Colonic mucosa (tissue), 4 donors: ENCODE results near the gene NR1D2. TPM values are rescaled to one million over a fixed set of nuclear protein-coding genes. Genes with fewer than 3 reads are reported as not detected.
"Not testable (repeated sequence)": the region's sequence is repeated elsewhere in the genome, so short reads cannot be mapped to it uniquely, and the experiment has no call there.

Experiments
- DNase-seq: peaks from one replicate; pipeline ENCODE4 v3.0.0-alpha.2; 2020
- H3K27ac ChIP-seq: fragments of 200-600 bp; one replicate; pipeline ENCODE4 v1.8.0; 2021
- H3K27me3 ChIP-seq: fragments of 200-600 bp; one replicate; pipeline ENCODE4 v1.8.0; 2021
- H3K36me3 ChIP-seq: fragments of 200-600 bp; one replicate; pipeline ENCODE4 v1.8.0; 2021
- H3K4me1 ChIP-seq: fragments of 200-600 bp; one replicate; pipeline ENCODE4 v1.8.0; 2021; ENCODE audit warnings: mild to moderate bottlenecking
- H3K4me3 ChIP-seq: fragments of 200-600 bp; one replicate; pipeline ENCODE4 v1.8.0; 2021
- H3K9ac ChIP-seq, 2 donors: one replicate each; pipeline ENCODE4 v1.7.0; 2013; ENCODE audit warnings: control low read depth in 2 of 2, low read depth in 2 of 2, low read length in 2 of 2
- H3K9me3 ChIP-seq: fragments of 200-600 bp; one replicate; pipeline ENCODE4 v1.8.0; 2021
- intact Hi-C: fragments of 100-400 bp; cut with DNase I; formaldehyde crosslinking; loops from one replicate; pipeline ENCODE4 v1.14.1; 2022
- total RNA-seq, 2 donors: library from RNA; stranded (reverse); fragmentation: NEBNext Ultra II Directional in 1 of 2; extraction: Animal tissue kit (Norgen Biotek cat#: 25700) in 1 of 2; gene quantifications; one replicate each; pipeline ENCODE4 v1.2.1, GENCODE V29; 2021
- TF ChIP-seq, protein P1 (sequence below): fragments of 200-600 bp; IDR thresholded peaks from one replicate; pipeline ENCODE4 v1.8.0; 2022; ENCODE audit warnings: antibody characterized with exemption, mild to moderate bottlenecking
- donor health status: healthy.
- donor health status: DM: no; HTN: no; CAD: no.
- donor health status: DM: no; HTN: no; CAD: no.

NR1D2 gene
- total RNA-seq, 2 donors from 2014 or later, result 9.8 to 41.9 TPM

DNA sequence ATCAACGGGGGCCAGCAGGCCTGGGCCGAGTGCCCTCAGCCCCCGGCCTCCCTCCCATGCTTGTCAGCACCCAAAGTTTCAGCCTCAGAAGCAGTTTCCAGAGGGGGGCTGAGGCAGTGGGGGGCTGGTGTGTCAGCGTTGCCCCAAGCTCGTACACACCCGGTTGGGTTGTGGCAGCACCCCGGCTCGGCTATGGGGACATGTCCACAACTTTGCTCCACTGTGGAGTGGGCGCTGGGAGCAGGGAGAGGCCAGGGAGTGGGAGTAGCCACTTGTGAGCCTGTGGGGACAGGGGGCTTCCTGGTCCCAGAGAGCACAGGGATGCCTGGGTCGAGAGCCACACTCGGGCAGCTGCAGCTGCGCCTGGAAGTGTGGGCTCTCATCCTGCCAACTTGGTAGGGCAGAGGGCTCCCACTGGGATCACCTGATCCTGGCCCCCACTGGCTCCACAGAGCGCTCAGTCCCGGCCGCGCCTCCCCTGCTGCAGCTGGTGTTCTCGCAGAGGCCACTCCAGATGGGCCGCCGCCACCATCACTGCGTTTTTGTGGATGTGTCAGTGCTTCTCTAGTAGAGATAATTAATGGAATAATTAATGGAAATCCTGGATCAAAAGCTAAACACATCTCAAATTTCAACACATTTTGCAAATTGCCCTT lies 75.1 kb downstream of the NR1D2 start:
- TF ChIP-seq, protein P1, sequence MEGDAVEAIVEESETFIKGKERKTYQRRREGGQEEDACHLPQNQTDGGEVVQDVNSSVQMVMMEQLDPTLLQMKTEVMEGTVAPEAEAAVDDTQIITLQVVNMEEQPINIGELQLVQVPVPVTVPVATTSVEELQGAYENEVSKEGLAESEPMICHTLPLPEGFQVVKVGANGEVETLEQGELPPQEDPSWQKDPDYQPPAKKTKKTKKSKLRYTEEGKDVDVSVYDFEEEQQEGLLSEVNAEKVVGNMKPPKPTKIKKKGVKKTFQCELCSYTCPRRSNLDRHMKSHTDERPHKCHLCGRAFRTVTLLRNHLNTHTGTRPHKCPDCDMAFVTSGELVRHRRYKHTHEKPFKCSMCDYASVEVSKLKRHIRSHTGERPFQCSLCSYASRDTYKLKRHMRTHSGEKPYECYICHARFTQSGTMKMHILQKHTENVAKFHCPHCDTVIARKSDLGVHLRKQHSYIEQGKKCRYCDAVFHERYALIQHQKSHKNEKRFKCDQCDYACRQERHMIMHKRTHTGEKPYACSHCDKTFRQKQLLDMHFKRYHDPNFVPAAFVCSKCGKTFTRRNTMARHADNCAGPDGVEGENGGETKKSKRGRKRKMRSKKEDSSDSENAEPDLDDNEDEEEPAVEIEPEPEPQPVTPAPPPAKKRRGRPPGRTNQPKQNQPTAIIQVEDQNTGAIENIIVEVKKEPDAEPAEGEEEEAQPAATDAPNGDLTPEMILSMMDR, result no peak
- Histone ChIP-seq H3K27ac (no peak overlapping the region), H3K36me3 (no peaks in the 10 kb centered on the region), H3K9ac (no peak overlapping the region), H3K9me3 (no peaks in the 10 kb centered on the region), H3K4me3 (no peak overlapping the region), H3K4me1 (no peaks in the 10 kb centered on the region), H3K27me3 (no peaks in the 10 kb centered on the region)
- no peak for DNase-seq
- intact Hi-C loops, result no loop called here

DNA sequence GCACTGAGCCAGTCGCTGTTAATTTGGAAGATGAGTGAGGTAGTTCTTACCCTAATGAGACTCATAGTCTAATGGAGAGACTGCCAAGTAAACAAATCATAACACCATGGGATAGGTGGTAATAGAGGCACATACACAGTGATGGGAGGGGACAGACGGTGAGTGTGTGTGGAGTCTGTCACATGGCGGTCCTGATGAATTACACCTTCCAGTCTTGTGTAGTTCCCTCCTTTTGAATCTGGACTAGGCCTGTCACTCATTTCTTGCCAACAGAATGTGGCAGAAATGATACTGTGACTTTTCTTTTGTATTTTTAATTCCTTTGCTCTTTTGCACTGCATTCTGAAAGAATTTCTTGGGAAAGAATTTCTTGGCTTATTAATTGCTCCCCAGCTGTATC lies 78.1 kb downstream of the NR1D2 start:
- intact Hi-C loops, result no loop called here
- Histone ChIP-seq H3K4me1 (no peaks in the 10 kb centered on the region), H3K9me3 (no peaks in the 10 kb centered on the region), H3K4me3 (no peak overlapping the region), H3K9ac (no peak overlapping the region), H3K27ac (no peak overlapping the region), H3K27me3 (no peaks in the 10 kb centered on the region), H3K36me3 (no peaks in the 10 kb centered on the region)
- TF ChIP-seq, protein P1, result no peak
- no peak for DNase-seq

DNA sequence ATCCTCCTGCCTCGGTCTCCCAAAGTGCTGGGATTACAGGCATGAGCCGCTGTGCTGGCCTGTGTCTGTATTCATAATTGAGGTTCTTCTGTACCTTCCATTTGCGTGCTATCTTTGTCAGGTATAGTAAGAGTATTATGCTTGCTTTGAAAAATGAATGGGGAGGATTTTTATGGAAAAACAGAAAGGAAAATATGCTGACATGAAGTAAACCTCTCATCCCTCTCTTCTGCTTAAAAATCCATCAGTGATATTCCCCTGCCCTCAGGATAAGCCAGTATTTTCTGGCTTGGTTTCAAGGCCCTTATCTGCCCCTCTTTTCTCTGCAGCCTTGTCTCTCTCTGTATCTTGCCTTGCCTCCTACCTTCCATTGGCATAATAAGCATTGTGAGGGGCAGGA lies 80.7 kb downstream of the NR1D2 start:
- no peaks in the 10 kb centered on the region for H3K9me3 ChIP-seq
- H3K27ac ChIP-seq, result no peak overlapping the region
- intact Hi-C loops, result no loop called here
- no peaks in the 10 kb centered on the region for H3K4me1 ChIP-seq
- no peak for DNase-seq
- TF ChIP-seq, protein P1, result no peak
- H3K4me3 ChIP-seq, result no peak overlapping the region
- no peaks in the 10 kb centered on the region for H3K27me3 ChIP-seq
- no peak overlapping the region for H3K9ac ChIP-seq
- no peaks in the 10 kb centered on the region for H3K36me3 ChIP-seq

DNA sequence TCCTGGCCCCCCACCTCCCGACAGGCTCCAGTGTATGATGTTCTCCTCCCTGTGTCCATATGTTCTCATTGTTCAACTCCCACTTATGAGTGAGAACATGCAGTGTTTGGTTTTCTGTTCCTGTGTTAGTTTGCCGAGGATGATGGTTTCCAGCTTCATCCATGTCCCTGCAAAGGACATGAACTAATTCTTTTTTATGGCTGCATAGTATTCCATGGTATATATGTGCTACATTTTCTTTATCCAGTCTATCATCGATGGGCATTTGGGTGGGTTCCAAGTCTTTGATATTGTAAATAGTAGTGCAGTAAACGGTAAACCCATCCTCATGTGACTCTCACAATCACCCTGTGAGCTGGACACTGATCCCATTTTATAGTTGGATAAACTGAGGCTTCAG lies 81.6 kb downstream of the NR1D2 start:
- H3K9ac ChIP-seq, H3K36me3 ChIP-seq, H3K4me3 ChIP-seq, H3K27ac ChIP-seq, H3K27me3 ChIP-seq, H3K4me1 ChIP-seq, DNase-seq, intact Hi-C loops, H3K9me3 ChIP-seq: not testable (repeated sequence)

DNA sequence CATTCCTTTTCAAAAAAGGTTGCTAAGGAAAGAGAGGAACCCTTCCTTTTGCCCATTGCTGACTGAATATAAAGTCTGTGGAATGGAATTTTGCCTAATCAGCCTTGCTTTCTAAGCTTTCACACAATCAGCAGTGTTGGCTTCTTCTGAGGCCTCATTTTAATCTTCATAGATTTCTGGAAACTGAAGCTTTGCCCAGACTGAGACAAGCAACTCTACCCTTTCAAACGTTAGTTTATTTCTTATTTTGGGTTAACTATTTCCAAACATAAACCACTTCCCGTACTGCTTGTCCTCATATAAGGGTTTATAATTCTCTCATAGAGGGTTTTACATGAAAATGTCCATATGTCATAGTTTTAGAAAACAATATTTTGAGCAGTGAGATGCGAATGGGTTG lies 82.9 kb downstream of the NR1D2 start:
- H3K9ac ChIP-seq, result no peak overlapping the region
- intact Hi-C loops, result no loop called here

More for the DNA sequence above, 82.9 kb downstream of the NR1D2 start:
- no peaks in the 10 kb centered on the region for H3K9me3 ChIP-seq
- DNase-seq, result no peak
- H3K4me3 ChIP-seq, result no peak overlapping the region
- H3K27ac ChIP-seq, result no peak overlapping the region
- H3K27me3 ChIP-seq, result no peaks in the 10 kb centered on the region
- H3K36me3 ChIP-seq, result no peaks in the 10 kb centered on the region
- TF ChIP-seq, protein P1, result no peak
- no peaks in the 10 kb centered on the region for H3K4me1 ChIP-seq

Other genes starting within 250 kb of the NR1D2 start
- 10 to 100 TPM; 68.6 to 81.7 TPM for gene UBE2E1, start 139.3 kb upstream of the NR1D2 start, total RNA-seq
- gene NKIRAS1, start 28.3 kb upstream of the NR1D2 start, total RNA-seq, result 1 to 10 TPM; 2.6 to 5.4 TPM
- gene RPL15, start 28.2 kb upstream of the NR1D2 start, total RNA-seq, result 1,000 to 10,000 TPM; 1,434 to 1,547 TPM